ENCODE results near the gene WSB1.
A peak's percentile ranks its signal among the peaks of the same experiment; 100 is the strongest.
"Not testable (repeated sequence)": the region's sequence is repeated elsewhere in the genome, so short reads cannot be mapped to it uniquely, and the experiment has no call there.

Gene WSB1

DNA sequence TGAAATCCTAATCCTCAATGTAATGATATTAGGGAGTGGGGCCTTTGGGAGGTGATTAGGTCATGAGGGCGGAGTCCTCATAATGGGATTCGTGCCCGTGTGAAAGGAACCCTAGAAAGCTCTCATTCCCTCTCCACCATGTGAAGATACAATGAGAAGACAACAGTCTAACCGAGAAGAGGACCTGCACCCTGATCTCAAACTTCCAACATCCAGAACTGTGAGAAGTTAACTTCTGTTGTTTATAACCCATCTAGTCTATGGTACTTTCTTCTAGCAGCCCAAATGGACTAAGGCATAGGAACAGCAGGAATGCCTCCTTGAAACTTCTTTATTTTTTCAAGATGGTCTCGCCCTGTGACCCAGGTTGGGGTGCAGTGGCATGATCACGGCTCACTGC is 24.7 kb downstream of the WSB1 start:
- DNase-seq = no peak

DNA sequence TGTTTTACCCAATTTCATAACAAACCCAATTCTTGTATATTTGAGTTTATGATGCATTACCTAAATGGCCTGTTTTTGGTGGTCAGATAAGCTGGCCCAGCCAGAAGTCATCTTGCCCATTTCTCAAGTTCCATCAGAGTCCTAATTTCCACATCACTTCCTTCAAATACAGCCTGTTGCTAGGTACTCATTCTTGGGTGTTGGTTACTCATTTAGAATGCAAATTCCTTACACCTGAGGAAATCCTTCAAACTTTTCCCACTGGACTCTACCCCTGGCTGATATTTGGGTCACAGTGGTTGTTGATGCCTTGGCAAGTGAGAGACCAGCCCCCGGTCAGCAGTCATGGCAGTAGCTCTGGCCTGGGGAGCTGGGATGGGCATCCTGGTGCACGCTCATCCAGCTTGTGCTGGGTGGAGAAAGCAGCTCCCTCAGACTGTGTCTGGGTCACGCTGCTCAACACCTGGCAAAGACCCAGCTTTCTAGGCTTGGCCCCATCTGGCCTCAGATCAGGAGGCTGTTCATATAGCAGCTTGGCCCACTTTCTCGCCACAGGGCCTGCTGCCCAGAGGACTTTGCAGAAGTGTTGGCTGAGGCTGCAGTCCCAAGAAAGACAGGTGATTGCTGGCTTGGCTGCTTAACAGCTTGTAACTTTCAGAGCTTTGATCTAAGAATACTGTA is 25.8 kb downstream of the WSB1 start:
- DNase-seq = peak; percentile 46

DNA sequence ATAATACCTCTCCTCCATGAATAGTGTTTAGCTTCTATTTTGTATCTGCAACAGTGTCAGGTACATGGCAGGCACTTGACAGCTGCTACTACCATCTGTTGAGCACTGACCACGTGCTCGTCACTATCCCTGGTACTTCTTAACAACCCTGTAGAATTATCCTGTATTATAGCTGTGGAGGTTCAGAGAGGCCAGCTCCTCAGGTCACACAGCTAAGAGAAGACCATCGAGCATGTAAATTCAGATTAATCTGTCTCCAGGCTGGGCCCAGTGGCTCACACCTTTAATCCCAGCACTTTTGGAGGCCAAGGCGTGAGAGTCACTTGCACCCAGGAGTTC is 26.3 kb downstream of the WSB1 start:
- DNase-seq = no peak

DNA sequence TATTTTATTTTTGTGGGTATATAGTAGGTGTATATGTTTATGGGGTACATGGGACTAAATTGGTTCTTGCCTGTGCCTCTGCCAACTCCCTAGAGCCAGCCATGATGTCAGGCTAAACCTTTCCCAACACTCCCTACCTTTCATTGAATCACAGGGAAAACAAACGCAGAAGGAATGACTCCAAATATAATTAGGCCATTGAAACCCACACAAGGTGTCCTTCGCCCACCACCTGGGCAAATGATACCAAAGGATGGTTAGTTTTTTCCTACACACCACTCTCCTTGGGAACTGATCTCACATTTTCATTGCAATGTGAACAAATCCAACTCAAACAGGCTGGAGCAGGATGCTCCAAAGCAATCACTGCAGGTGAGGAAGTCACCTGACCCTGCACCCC is 27.5 kb downstream of the WSB1 start:
- DNase-seq = no peak

DNA sequence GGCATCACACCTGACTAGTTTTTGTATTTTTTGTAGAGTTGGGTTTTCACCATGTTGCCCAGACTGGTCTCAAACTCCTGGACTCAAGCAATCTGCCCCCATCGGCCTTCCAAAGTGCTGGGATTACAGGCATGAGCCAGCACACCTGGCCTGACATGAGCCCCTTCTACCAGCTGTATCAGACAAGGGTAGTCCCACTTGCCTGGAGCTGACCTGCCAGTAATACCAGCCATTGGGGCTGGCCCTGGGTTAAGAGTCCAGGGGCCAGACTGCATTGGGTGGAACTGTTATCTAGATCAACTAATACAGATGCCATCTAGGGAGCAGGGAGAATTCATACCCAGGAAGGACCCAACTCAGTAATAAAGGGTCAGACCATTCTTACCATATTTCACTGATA is 28.1 kb downstream of the WSB1 start:
- no peak for DNase-seq

DNA sequence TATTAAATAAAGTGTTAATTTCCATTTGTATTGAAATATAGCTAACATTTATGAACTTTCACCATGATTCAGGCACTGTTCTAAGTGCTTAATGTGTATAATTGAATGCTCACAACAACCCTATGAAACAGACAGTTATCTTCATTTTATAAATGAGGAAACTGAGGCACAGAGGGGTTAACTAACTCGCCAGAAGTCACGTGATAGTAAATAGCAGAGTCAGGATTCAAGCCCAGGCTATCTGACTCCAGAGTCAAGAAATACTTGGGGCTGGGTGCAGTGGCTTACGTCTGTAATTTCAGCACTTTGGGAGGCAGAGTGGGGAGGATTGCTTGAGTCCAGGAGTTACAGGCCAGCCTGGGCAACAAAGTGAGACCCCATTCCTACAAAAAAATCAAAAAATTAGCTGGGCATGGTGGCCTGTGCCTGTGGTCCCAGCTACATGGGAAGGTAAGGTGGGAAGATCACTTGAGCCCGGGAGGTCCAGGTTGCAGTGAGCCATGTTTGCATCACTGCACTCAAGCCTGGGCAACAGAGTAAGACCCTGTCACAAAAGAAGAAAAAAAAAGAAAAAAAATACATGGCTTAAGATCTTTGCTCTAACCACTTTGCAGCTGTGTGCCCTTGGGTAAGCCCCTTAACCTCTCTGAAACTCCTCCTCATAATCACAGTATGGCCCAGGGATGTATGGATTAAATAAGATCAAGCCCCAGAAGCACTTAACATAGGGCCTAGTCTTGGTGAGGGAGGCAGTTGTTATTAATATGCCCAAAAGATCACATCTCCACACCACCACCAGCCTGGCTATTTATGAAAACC is 29.0 kb downstream of the WSB1 start:
- DNase-seq = no peak

DNA sequence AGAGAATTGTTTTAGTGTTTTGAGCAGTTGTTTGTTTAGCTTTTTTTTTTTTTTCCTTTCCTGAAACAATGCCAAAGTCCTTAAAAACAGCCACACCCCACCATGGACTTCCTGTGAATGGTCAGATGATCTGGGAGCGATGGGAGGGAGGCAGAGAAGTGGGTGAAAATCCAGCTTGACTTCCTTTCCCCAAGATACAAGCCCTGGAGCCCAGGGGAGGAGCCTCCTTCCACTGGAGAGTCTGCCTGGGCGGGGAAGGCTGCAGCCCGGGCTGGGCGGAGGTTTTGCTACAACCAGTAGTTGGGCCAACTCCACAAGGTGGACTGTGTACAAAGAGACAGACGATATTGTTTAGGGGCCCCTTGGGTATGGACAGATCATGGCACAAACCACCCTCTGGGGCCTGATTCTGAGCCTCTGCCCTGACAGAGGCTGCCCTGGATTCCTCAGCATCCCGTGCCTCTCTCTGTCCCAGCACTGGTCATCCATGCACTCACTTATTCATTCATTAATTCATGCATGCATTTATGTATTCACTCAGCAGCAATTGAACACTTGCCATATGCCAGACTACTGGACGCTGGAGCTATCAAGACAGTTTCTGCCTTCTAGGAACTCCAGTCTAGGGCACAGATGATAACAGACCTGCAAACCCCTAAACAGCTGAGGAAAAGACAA is 29.8 kb downstream of the WSB1 start:
- DNase-seq = no peak

DNA sequence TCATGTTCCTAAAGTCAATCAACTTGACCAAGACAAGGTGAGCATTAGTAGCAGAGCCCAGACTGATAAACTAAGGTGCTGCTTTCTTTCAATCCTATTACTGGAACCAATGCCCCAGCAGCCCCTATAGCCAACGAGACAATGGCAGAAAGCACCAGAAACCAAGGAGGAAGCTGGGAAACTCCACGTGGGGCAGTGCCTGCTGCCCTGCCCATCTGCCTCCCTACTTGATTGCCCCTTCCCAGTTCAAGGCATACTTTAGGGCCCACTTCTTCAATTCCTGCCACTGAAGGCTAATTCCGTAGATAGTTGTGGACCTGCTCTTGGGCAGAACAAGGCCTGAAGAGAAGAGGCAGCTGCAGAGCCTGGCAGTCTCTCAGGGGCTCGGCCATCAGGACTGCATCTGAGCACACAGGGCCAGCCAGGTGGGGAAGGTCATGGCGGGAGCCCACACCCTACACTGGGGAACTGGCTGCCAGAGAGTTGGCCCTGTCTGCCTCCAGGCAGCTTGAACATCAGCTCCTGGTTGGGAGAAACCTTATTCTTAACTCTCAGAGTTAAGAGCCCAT is 30.9 kb downstream of the WSB1 start:
- DNase-seq = no peak

DNA sequence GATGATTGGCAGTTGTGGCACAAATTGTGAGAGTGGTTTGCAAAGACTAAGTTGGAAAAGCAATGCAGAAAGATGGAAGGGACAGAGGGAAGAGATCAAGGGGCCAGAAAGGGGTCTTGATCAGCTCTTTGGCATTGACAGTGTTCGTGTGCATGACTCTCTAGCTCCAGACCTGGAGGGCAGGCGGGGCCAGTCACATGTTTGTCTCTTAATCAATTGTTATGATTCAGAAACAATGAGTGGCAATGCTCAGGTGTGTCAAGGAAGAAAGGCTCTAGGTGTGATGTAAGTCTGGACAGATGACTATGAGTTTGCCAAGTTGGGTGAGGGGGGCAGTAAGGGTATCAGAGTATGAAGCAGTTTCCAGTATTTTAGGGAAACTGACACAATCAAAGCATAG is 32.1 kb downstream of the WSB1 start:
- DNase-seq = no peak

DNA sequence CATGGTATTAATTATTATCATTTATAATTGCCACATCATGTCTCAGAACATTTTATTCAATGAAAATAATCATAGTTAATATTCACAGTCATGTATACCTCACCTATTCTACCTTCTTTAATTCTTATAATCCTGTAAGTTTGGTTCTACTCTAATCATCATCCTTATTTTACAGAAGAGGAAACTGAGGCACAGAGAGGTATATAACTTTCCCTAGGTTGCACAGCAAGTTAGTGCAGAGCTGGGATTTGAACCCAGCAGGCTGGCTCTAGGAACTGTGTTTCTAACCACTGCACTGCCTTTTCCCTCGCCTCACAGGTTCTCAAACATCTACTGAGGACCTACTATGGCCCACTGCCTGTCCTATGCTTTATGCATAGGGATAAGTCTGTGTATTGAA is 32.7 kb downstream of the WSB1 start:
- DNase-seq = no peak

DNA sequence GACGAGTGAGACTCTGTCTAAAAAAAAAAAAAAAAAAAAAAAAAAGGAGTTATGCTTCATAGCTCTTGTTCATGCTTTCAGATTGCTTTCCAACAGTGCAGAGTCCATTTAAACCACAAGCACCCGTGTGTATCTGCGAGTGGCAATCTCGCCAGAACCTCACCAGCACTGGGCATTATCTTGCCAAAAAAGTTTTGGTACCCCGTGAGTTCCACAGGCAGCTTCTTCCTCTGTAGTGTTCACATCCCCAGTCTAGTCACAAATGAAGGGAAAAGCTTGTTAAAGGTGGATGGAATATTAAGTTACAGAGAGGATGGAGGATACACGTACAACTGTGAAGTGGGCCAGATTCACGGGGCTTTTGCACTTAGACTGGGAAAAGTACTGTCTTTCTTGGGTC is 33.5 kb downstream of the WSB1 start:
- DNase-seq = no peak

DNA sequence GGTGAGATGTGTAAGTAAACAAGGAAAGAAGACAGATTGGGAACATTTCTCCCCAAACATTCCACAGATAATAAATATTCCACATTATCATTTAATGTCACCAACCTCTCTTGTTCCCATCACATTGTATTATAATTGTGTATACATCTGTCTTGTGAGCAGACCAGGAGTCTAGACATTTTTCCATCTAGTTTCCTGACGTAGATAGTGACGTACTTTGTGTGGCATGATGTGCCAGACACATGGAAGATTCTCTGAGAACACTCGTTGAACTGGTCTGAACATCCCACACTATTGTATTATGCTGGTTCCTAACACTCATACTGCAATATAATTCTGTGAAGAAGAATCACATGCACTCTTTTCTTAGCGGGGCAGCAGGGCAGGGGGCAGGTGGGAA is 34.0 kb downstream of the WSB1 start:
- no peak for DNase-seq

DNA sequence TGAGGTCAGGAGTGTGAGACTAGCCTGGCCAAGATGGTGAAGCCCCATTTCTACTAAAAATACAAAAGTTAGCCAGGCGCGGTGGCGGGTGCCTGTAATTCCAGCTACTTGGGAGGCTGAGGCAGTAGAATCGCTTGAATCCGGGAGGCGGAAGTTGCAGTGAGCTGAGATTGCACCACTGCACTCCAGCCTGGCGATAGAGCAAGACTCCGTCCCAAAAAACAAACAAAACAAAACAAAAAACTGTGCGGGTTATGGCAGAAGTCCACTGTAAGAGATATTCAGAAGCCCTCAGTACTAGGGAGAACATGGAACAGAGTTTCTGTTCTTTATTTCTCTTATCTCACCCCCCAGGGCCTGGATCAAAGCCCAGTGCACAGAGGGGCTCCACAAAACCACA is 34.8 kb downstream of the WSB1 start:
- not testable (repeated sequence) for DNase-seq

DNA sequence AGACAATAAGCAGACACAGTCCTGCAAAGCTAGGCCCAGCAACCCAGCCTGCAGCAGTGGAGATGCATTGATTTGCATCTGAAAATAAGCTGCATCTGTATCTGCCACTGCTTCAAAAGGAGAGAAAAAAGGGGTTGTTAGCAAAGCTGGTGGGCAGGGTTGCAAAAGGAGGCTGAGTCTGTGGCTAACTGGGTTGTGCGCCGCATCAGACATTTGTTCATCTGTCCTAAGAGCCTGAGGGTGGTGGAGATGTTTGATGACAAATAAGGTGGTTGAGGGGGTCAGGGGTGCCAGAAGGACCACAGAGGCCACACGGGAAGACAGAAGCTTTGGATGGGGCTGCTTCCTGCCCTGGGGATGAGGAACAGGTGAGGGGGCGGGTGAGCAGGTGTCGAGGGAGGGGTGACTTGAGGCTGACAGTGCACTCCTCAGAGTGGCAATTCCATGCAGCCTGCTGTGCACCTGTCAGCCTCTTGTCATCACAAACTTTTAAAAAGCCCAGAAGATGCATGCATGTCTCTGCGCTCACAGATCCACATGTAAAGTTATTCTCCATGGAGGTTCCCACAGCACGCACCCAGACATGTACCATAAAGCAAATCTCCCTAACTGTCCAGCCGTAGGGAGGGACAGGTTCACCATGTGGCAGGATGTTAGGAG is 35.4 kb downstream of the WSB1 start:
- DNase-seq = no peak

DNA sequence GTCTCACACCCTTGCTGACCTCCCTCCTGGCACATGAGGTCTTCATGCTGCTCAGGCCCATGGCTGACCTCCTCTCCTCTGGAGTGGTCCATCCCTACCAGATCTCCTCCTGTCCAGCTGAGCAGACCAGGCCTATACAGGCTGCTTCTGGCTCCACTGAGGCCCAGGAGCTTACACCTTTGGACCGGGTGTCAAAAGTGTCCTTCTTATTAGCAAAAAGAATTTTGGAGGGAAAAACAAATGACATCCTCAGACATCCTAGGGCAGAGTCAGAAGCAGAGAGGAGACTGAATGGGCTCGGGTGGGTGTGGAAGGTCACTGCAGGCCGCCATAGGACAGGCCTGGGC is 38.1 kb downstream of the WSB1 start:
- DNase-seq = no peak

DNA sequence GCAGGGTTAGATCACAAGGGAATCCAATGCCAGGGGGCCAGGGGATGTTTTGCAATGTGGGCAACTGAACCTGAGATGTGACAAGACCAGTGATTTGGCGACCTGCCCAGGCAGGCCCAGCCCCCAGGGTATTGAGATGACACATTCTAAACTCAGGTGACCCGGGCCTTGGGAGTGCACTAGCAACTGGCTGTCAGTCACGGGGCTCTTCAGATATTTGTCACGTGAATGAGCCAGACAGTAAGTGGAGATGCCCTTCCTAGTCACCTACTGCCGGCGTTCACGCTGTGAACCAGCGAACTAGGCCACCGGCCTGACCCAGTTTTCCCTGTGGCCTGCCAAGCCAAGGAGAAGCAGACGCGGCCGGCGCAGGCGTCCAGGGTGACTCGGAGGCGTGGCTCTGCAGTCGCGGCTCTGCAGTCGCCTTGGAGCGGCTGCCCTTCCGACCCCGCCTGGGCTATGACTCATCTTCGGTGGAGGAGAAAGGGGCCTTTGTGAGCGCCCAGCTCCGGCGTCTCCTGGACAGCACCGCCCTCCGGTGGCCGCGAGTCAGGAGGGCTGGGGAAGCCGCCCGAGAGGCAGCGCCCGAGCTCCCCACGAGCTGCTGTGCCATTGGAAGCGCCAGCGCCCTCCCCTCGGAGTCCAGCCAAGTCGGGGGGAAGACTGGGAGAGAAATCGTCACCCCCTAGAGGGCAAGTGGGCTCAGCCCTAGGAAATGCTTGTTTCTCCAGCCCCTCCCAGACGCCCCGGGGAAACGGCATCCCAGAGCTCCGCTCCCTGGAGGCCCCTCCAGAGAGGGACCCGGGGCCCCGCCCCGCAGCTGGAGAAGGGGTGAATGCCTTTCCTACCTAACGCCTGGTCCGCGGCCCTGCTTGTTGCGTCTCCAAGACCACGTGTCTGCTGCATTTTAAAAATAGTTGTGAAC is 38.8 kb downstream of the WSB1 start:
- DNase-seq = peak; percentile 98

DNA sequence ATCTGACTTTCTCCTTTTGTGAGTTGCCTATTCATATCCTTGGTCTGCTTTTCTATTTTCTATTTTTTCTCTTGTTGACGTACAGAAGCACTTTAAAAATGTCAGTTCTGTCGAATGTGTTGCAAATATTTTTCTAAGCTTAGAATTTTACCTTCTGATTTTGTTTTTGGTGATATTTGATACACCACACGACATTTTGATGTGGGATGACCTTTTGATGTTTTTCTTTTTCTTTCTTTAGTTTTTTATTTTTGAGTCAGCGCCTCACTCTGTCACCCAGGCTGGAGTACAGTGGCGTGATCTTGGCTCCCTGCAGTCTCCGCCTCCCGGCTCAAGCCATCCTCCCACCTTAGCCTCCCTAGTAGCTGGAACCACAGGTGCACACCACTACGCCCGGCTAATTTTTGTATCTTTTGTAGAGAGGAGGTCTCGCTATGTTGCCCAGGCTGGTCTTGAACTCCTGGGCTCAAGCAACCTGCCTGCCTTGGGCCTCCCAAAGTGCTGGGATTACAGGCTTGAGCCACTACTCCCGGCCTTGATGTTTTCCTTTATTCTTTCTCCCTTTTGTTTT is 39.6 kb downstream of the WSB1 start:
- DNase-seq = no peak

DNA sequence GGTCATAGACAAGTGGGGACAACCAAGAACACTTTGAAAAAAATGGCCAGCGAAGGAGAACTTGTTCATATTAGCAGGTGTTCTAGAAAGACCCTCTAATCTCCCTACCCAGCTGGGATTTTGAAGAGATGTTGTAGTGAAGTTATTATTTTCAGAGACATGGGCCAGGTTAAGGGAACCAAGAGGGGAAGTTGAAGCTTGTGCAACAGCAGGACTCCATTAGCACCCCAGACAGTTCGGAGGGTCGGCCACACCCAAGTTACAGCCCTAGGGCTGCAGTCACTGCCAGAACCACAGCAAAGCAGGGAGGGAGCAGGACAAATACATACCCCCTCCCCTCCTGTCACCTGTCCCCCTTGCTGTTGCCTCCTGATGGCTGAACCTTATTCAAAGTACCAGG is 42.3 kb downstream of the WSB1 start:
- no peak for DNase-seq

DNA sequence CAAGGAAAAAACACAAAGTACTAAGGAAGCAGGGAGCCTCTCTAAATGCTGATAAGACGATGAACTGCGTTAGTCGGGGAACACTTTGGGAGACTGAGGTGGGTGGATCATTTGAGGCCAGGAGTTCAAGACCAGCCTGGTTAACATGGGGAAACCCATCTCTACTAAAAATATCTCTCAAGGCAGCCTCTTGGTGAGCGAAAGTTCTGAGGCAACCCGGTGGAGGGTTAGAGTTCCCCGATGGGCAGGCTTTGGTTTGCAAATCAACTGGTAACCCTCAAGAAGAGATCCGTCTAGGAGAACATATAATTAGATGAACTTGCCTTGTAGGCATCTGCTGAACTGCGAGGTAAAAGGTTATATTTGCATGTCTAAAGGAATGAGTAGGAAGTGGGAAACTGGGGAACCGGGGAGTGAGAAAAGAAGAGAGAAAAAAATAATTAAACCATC is 44.6 kb downstream of the WSB1 start:
- no peak for DNase-seq

DNA sequence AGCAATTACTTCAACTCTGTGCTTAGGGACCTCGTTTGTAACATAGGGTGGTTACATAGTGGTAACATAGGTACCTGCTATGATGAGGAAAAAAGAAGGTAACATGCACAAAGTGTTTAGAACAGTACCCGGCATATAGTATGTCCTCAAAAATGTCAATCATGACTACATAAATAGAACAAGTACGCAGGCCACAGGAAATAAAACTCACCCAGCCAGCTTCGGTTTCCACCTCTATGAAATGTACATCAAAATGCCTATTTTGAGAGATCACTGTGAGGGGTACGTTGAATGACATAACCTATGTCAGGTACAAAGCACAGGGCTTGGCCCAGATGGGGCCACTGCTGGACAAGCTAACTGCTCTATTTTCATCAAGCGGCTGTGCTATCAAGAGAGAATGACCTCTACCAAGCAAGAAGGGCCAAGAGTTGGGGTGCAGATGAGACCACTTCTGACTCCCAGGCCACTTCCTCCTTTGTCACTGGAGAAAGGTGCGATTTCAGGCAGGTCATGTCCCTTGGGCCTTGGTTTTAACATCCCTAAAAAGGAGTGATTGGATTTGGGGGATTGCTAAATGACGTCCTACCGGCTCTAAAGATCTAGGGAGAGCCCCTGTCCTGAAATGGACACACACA is 45.4 kb downstream of the WSB1 start:
- DNase-seq = no peak

DNA sequence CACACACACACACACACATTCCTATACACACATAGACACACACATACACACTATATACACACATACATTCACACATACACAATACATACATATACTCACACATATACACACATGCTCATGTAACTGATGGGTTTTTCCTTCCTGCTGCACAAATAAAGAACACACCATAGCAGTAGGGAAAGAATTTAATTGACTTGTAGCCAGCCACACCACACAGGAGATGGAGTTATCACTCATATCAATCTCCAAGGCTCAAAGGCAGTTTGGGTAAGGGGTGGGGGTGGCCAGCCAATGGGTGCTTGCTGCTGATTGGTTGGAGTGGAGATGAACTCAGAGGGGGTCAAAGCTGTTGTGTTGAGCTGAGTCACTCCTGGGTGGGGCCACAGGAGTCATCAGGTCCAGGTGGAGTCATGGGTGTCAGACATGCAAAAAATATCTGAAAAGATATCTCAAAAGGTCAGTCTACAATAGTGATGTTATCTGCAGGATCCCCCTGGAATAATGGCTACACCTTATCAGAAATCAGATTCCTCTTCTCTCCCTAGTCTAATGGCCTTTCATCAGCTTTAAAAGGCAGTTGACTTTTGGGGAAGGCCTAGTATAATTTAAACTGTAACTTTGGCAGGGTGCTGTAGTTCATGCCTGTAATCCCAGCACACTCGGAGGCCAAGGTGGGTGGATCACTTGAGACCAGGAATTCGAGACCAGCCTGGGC is 46.1 kb downstream of the WSB1 start:
- no peak for DNase-seq
